ENCODE results near the gene TMC1. TPM values are rescaled to one million over a fixed set of nuclear protein-coding genes. Genes with fewer than 3 reads are reported as not detected.

TMC1 gene
- total RNA-seq, 1 experiment from 2014 or later, result not detected

DNA sequence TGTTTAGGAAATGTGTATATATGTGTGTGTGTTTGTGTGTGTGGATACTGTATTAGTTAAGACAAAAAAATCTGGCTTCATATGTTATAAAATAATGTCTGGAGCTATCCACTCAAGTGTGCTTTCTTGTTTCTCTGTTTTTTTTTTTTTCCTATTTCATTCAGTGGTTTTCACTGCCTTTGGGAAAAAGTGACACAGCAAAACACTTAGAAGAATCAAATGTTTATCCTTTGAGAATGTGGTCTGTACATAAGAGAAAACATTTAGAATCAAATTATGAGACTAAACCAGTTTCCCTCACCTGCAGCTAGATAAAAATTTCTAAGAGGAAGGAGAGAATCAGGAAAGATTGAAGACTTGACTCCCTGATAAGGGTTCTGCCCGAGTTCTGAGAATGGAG is 8.1 kb downstream of the TMC1 start:
- Mint-ChIP-seq H3K4me3 (ENCODE audit: unreplicated experiment) (no peak overlapping the region), H3K27ac (ENCODE audit: low read depth, unreplicated experiment) (no peak overlapping the region), H3K4me1 (ENCODE audit: insufficient read depth, unreplicated experiment) (peaks cover 21% of the 10 kb centered on the region), H3K27me3 (ENCODE audit: insufficient read depth, unreplicated experiment) (no peaks in the 10 kb centered on the region), H3K9me3 (ENCODE audit: unreplicated experiment) (no peaks in the 10 kb centered on the region), H3K36me3 (ENCODE audit: insufficient read depth, unreplicated experiment) (peaks cover 5% of the 10 kb centered on the region)
- ChIA-PET POLR2A (interaction anchor here (0.6 to 5.0 kb wide), 6 partner anchors 13 to 166 kb away, joined by 3 to 46 read pairs (median 3); partner anchors contain the start of gene ZFAND5), CTCF (interaction anchor here (0.6 to 1.1 kb wide), 4 partner anchors 44 to 150 kb away, joined by 3 to 5 read pairs (median 3); no protein-coding TSS in a partner anchor)
- BruUV-seq (replicated peaks), result no TSS peak
- DNase-seq (ENCODE audit: unreplicated experiment), result no peak
- TF ChIP-seq, protein P1, sequence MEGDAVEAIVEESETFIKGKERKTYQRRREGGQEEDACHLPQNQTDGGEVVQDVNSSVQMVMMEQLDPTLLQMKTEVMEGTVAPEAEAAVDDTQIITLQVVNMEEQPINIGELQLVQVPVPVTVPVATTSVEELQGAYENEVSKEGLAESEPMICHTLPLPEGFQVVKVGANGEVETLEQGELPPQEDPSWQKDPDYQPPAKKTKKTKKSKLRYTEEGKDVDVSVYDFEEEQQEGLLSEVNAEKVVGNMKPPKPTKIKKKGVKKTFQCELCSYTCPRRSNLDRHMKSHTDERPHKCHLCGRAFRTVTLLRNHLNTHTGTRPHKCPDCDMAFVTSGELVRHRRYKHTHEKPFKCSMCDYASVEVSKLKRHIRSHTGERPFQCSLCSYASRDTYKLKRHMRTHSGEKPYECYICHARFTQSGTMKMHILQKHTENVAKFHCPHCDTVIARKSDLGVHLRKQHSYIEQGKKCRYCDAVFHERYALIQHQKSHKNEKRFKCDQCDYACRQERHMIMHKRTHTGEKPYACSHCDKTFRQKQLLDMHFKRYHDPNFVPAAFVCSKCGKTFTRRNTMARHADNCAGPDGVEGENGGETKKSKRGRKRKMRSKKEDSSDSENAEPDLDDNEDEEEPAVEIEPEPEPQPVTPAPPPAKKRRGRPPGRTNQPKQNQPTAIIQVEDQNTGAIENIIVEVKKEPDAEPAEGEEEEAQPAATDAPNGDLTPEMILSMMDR (IDR thresholded peaks at IDR 0.05; ENCODE audit: unreplicated experiment), result no peak
- intact Hi-C loops (cut with micrococcal nuclease), result loop anchor here (5.0 kb wide), 1 partner anchor 48 kb away; no protein-coding TSS in a partner anchor

DNA sequence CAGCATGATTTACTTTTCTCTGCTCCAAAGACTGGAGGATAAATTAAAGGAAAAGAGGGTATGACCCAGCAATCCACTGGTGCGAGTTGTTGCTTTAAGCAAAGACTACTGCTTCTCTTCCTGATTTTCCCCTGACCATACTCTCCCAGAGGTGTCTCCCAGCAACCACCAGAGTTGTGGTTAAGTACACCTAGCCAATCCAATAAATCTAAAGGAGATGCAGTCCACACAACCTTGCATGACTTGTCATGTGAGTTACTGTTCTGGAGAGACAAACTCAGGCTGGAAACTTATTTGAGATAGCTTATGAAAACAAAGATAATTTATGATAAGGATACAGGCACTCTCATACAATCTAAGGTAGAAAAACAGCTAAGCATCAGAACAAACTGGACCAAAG is 11.9 kb downstream of the TMC1 start:
- H3K4me3 Mint-ChIP-seq (ENCODE audit: unreplicated experiment), result no peak overlapping the region
- H3K27me3 Mint-ChIP-seq (ENCODE audit: insufficient read depth, unreplicated experiment), result no peaks in the 10 kb centered on the region
- no peaks in the 10 kb centered on the region for H3K36me3 Mint-ChIP-seq (ENCODE audit: insufficient read depth, unreplicated experiment)
- H3K27ac Mint-ChIP-seq (ENCODE audit: low read depth, unreplicated experiment), result peak overlapping the region; percentile 40
- H3K9me3 Mint-ChIP-seq (ENCODE audit: unreplicated experiment), result no peaks in the 10 kb centered on the region
- TF ChIP-seq, protein P1 (IDR thresholded peaks at IDR 0.05; ENCODE audit: unreplicated experiment), result no peak
- CTCF ChIA-PET, result interaction anchor here (1.0 kb wide), 1 partner anchor 59 kb away, joined by 3 read pairs; no protein-coding TSS in a partner anchor
- POLR2A ChIA-PET, result interaction anchor here (2.5 to 3.1 kb wide), 3 partner anchors 9 to 171 kb away, joined by 9 to 10 read pairs (median 9); partner anchors contain the start of gene ZFAND5
- intact Hi-C loops (cut with micrococcal nuclease), result no loop called here
- BruUV-seq (replicated peaks), result no TSS peak
- peaks cover 5% of the 10 kb centered on the region for H3K4me1 Mint-ChIP-seq (ENCODE audit: insufficient read depth, unreplicated experiment)
- DNase-seq (ENCODE audit: unreplicated experiment), result no peak

DNA sequence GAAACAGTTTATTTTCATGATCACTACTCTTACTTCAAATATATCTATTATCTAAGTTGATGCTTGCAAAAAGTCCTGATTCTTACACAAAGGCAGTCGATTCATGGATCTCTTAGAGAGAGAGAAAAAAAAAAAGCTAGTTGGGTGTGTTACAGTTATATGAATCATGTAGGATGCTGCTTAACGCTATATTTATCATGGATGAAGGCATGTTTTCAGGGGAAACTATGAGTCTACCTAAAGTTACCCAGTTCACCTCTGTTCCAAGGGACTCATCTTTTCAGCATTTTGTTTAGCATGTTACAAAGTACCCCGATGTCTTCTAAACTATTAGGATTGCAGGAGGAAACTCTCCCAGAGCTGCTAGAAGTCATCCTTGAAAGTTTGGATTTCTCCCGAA is 13.5 kb downstream of the TMC1 start:
- H3K4me1 Mint-ChIP-seq (ENCODE audit: insufficient read depth, unreplicated experiment), result peaks cover 19% of the 10 kb centered on the region
- no TSS peak for BruUV-seq (replicated peaks)
- ChIA-PET POLR2A (interaction anchor here (0.8 to 3.1 kb wide), 5 partner anchors 10 to 242 kb away, joined by 3 to 10 read pairs (median 4); partner anchors contain the start of gene ZFAND5), CTCF (no interaction called here)
- no peak overlapping the region for H3K4me3 Mint-ChIP-seq (ENCODE audit: unreplicated experiment)
- no peaks in the 10 kb centered on the region for H3K9me3 Mint-ChIP-seq (ENCODE audit: unreplicated experiment)
- intact Hi-C loops (cut with micrococcal nuclease), result no loop called here
- no peak overlapping the region for H3K27ac Mint-ChIP-seq (ENCODE audit: low read depth, unreplicated experiment)
- TF ChIP-seq, protein P1 (IDR thresholded peaks at IDR 0.05; ENCODE audit: unreplicated experiment), result no peak
- H3K36me3 Mint-ChIP-seq (ENCODE audit: insufficient read depth, unreplicated experiment), result no peaks in the 10 kb centered on the region
- H3K27me3 Mint-ChIP-seq (ENCODE audit: insufficient read depth, unreplicated experiment), result no peaks in the 10 kb centered on the region
- no peak for DNase-seq (ENCODE audit: unreplicated experiment)

DNA sequence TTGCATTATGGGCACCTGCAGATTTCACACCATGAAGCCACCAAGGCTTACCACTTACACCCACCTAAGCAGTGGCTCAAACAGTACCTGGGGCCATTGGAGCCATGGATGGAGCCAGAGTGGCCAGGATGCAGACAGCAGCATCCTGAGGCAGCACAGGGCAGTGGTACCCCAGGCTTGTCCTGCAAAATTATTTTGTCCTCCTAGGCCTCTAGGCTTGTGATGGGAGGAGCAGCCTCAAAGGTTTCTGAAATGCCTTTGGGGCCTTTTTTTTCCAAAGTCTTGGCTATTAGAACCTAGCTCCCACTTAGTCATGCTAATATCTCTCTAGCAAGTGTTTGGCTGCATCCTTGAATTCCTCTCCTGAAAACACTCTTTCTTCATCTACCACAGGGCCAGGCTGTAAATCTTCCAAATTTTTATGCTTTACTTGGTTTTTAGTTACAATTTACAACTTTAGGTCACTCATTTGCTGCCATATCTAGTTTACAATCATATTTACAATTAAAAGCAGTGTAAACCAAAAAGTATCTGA is 15.7 kb downstream of the TMC1 start:
- TF ChIP-seq, protein P1 (IDR thresholded peaks at IDR 0.05; ENCODE audit: unreplicated experiment), result no peak
- H3K9me3 Mint-ChIP-seq (ENCODE audit: unreplicated experiment), result no peaks in the 10 kb centered on the region
- H3K27me3 Mint-ChIP-seq (ENCODE audit: insufficient read depth, unreplicated experiment), result no peaks in the 10 kb centered on the region
- H3K36me3 Mint-ChIP-seq (ENCODE audit: insufficient read depth, unreplicated experiment), result no peaks in the 10 kb centered on the region
- H3K4me3 Mint-ChIP-seq (ENCODE audit: unreplicated experiment), result no peak overlapping the region
- peaks cover 37% of the 10 kb centered on the region for H3K4me1 Mint-ChIP-seq (ENCODE audit: insufficient read depth, unreplicated experiment)
- intact Hi-C loops (cut with micrococcal nuclease), result no loop called here
- DNase-seq (ENCODE audit: unreplicated experiment), result no peak
- peak overlapping the region; percentile 25 for H3K27ac Mint-ChIP-seq (ENCODE audit: low read depth, unreplicated experiment)
- no TSS peak for BruUV-seq (replicated peaks)
- ChIA-PET POLR2A (interaction anchor here (1.1 to 1.7 kb wide), 2 partner anchors 59 to 172 kb away, joined by 3 to 10 read pairs; partner anchors contain the start of gene ZFAND5), CTCF (interaction anchor here (0.6 kb wide), 1 partner anchor 62 kb away, joined by 5 read pairs; no protein-coding TSS in a partner anchor)
